ENCODE results near the gene MRPS26.

- TF ChIP-seq, protein P1, sequence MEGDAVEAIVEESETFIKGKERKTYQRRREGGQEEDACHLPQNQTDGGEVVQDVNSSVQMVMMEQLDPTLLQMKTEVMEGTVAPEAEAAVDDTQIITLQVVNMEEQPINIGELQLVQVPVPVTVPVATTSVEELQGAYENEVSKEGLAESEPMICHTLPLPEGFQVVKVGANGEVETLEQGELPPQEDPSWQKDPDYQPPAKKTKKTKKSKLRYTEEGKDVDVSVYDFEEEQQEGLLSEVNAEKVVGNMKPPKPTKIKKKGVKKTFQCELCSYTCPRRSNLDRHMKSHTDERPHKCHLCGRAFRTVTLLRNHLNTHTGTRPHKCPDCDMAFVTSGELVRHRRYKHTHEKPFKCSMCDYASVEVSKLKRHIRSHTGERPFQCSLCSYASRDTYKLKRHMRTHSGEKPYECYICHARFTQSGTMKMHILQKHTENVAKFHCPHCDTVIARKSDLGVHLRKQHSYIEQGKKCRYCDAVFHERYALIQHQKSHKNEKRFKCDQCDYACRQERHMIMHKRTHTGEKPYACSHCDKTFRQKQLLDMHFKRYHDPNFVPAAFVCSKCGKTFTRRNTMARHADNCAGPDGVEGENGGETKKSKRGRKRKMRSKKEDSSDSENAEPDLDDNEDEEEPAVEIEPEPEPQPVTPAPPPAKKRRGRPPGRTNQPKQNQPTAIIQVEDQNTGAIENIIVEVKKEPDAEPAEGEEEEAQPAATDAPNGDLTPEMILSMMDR (IDR thresholded peaks at IDR 0.05 in 2 of 3, conservative IDR thresholded peaks at IDR 0.05 in 1 of 3; ENCODE audit: control insufficient read depth in 2 of 3, extremely low read depth in 1 of 3, insufficient read depth in 1 of 3, low read depth in 3 of 3, low read length in 3 of 3): no peak
- TF ChIP-seq, protein P2, sequence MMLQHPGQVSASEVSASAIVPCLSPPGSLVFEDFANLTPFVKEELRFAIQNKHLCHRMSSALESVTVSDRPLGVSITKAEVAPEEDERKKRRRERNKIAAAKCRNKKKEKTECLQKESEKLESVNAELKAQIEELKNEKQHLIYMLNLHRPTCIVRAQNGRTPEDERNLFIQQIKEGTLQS (IDR thresholded peaks at IDR 0.05; ENCODE audit: borderline replicate concordance, extremely low read depth, low read depth, low read length): no peak
Observed at GRCh38 chr20:3059489-3059888, 13.6 kb downstream of the MRPS26 start.

Measured in GM12878 (cell line).